Hepatocyte (in vitro differentiated cells): ENCODE data around the gene SUGCT. TPM values are rescaled to one million over a fixed set of nuclear protein-coding genes. Genes with fewer than 3 reads are reported as not detected.

ENCODE experiments used
- DNase-seq: peaks from one replicate; pipeline ENCODE4 v3.0.0-alpha.2; 2016; ENCODE audit warnings: low spot score
- H2AFZ ChIP-seq: fragments of 200-600 bp; sonication (generic); 2 replicates; pipeline ENCODE4 v1.6.0; 2016; ENCODE audit warnings: antibody characterized with exemption, mild to moderate bottlenecking
- H3K27ac ChIP-seq: fragments of 200-600 bp; sonication (generic); 2 replicates; pipeline ENCODE4 v1.5.1; 2016; ENCODE audit warnings: mild to moderate bottlenecking
- H3K27me3 ChIP-seq: fragments of 200-600 bp; sonication (generic); 2 replicates; pipeline ENCODE4 v1.6.1; 2016
- H3K36me3 ChIP-seq: fragments of 200-600 bp; sonication (generic); replicated peaks from 2 replicates; pipeline ENCODE4 v1.5.1; 2016; ENCODE audit warnings: low read depth; ENCODE audit not compliant: insufficient read depth
- H3K4me1 ChIP-seq: fragments of 200-600 bp; sonication (generic); 2 replicates; pipeline ENCODE4 v1.5.1; 2016; ENCODE audit warnings: mild to moderate bottlenecking, moderate library complexity; ENCODE audit not compliant: insufficient read depth
- H3K4me2 ChIP-seq: fragments of 200-600 bp; sonication (generic); 2 replicates; pipeline ENCODE4 v1.6.0; 2016
- H3K4me3 ChIP-seq: fragments of 200-600 bp; sonication (generic); 2 replicates; pipeline ENCODE4 v1.5.1; 2016; ENCODE audit warnings: mild to moderate bottlenecking
- H3K79me2 ChIP-seq: fragments of 200-600 bp; sonication (generic); 2 replicates; pipeline ENCODE4 v1.6.0; 2017; ENCODE audit warnings: mild to moderate bottlenecking
- H3K9me2 ChIP-seq: fragments of 200-600 bp; sonication (generic); replicated peaks from 2 replicates; pipeline ENCODE4 v1.6.0; 2017; ENCODE audit warnings: mild to moderate bottlenecking; ENCODE audit not compliant: insufficient read depth
- H3K9me3 ChIP-seq: fragments of 200-600 bp; sonication (generic); 2 replicates; pipeline ENCODE4 v1.5.1; 2016; ENCODE audit warnings: low read depth, mild to moderate bottlenecking
- H4K20me1 ChIP-seq: fragments of 200-600 bp; sonication (generic); 2 replicates; pipeline ENCODE4 v1.6.0; 2016; ENCODE audit warnings: mild to moderate bottlenecking; ENCODE audit not compliant: insufficient read depth, poor library complexity, severe bottlenecking
- CTCF ChIP-seq: fragments of 200-600 bp; sonication (generic); IDR thresholded peaks from 2 replicates; pipeline ENCODE4 v1.5.1; 2016; ENCODE audit warnings: antibody characterized with exemption, mild to moderate bottlenecking; ENCODE audit not compliant: poor library complexity
- EZH2 ChIP-seq: fragments of 200-600 bp; sonication (generic); IDR thresholded peaks from 2 replicates; pipeline ENCODE4 v1.6.1; 2016; ENCODE audit warnings: antibody characterized with exemption, mild to moderate bottlenecking, borderline replicate concordance
- EZH2phosphoT487 ChIP-seq: fragments of 200-600 bp; sonication (generic); IDR thresholded peaks from one replicate; pipeline ENCODE4 v1.6.1; 2018; ENCODE audit warnings: antibody characterized with exemption, mild to moderate bottlenecking, low read depth, moderate library complexity; ENCODE audit not compliant: unreplicated experiment, severe bottlenecking
- WGBS: methylation state at CpG from one replicate; pipeline ENCODE4 v1.1.6; 2016; ENCODE audit warnings: low lambda C conversion rate; ENCODE audit errors: missing lambda C conversion rate; 5-methylcytosine and 5-hydroxymethylcytosine counted together
- polyA plus RNA-seq: library from polyadenylated mRNA; unstranded; fragments of >200 nt; fragmentation: Nextera tagmentation; extraction: Ambion mirVana; gene quantifications from 2 replicates; pipeline ENCODE4 v1.2.1, GENCODE V29; 2016
- total RNA-seq: library from RNA; depleted of rRNA; stranded (reverse); fragments of >200 nt; gene quantifications from 2 replicates; pipeline ENCODE4 v1.2.3, GENCODE V29; 2014

Gene SUGCT
- total and polyA plus RNA-seq, 2 experiments from 2014 or later: 5.1 to 12.0 TPM

- H3K4me1 ChIP-seq: no peaks in the 10 kb centered on the region
- H2AFZ ChIP-seq: no peak overlapping the region
- DNase-seq: no peak
- no peaks in the 10 kb centered on the region for H3K9me2 ChIP-seq
- H3K9me3 ChIP-seq: no peaks in the 10 kb centered on the region
- no peaks in the 10 kb centered on the region for H3K36me3 ChIP-seq
- no peaks in the 10 kb centered on the region for H3K27me3 ChIP-seq
- TF ChIP-seq CTCF: no peak
- TF ChIP-seq EZH2: no peak
- TF ChIP-seq EZH2phosphoT487: no peak
- H3K4me2 ChIP-seq: no peak overlapping the region
- H3K79me2 ChIP-seq: no peaks in the 10 kb centered on the region
- H4K20me1 ChIP-seq: no peaks in the 10 kb centered on the region
- H3K27ac ChIP-seq: no peak overlapping the region
- WGBS: 86% methylated on average over 5 of the region's 5 CpGs
- no peak overlapping the region for H3K4me3 ChIP-seq
Observed at GRCh38 chr7:40583667-40584444, 449.1 kb downstream of the SUGCT start.

DNA sequence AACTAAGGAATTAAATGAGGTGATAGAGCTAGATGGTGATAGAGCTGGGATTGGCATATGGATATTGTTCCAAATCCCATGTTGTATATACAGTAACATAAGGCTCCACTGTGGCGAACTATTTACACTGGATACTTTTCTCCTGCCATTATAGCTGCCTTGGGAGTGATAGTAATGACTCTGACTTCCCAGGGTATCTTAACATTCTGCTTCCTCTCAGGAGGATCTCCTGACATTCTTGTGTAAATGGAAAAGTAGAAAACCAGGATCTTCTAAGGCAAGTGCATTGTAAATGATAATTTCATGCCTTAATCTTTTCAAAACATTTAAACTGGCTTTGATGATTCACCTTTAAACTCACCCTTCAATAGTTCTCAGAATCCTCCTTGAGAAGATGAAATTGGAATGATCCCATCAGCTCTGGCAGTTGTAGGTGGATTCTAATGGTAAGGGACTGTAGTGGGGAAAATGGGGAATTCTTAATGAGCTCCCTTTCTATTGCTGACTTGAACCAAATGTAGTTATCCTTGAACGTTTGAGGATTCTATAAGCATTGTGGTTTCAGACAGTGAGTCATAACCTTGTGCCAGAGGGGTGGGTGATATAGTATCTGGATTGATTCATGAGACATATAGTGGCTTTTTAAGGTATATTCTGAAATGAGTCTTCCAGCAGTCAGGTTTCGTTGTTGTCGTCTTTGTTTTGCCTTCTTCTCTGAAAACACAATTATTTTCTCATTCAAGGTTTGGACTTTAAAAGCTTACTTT lies 450.0 kb downstream of the SUGCT start:
- H3K79me2 ChIP-seq: no peaks in the 10 kb centered on the region
- whole genome bisulfite sequencing: 79% methylated on average over 4 of the region's 4 CpGs
- no peaks in the 10 kb centered on the region for H3K27me3 ChIP-seq
- TF ChIP-seq EZH2phosphoT487 (no peak), CTCF (no peak), EZH2 (no peak)
- no peak overlapping the region for H3K27ac ChIP-seq
- no peak overlapping the region for H3K4me2 ChIP-seq
- no peak overlapping the region for H2AFZ ChIP-seq
- no peaks in the 10 kb centered on the region for H3K9me2 ChIP-seq
- H4K20me1 ChIP-seq: no peaks in the 10 kb centered on the region
- no peaks in the 10 kb centered on the region for H3K36me3 ChIP-seq
- DNase-seq: no peak
- H3K4me1 ChIP-seq: no peaks in the 10 kb centered on the region
- no peak overlapping the region for H3K4me3 ChIP-seq
- no peaks in the 10 kb centered on the region for H3K9me3 ChIP-seq

DNA sequence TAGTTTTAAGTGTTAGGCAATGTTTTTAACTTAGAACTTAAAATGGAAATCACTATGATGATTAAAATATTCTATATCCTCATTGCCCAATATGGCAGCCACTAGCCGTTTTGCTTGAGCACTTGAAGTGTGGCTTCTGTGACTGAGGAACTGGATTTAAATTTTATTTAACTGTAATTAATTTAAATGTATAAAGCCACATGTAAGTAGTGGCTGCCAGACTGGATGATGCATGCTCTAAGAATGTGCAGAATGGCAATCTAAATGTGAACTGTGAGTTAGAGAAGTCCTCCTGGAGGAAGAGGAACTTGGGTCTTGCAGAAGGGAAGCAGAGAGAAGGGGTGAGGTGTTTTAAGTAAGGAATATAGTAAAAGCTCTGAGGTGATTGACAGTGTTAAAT lies 451.4 kb downstream of the SUGCT start:
- no peak for TF ChIP-seq CTCF
- TF ChIP-seq EZH2phosphoT487: no peak
- TF ChIP-seq EZH2: no peak

More for the DNA sequence above, 451.4 kb downstream of the SUGCT start:
- H4K20me1 ChIP-seq: no peaks in the 10 kb centered on the region
- DNase-seq: no peak
- H3K27ac ChIP-seq: no peak overlapping the region
- H3K36me3 ChIP-seq: no peaks in the 10 kb centered on the region
- H2AFZ ChIP-seq: no peak overlapping the region
- no peaks in the 10 kb centered on the region for H3K4me1 ChIP-seq
- H3K9me2 ChIP-seq: no peaks in the 10 kb centered on the region
- H3K4me2 ChIP-seq: no peak overlapping the region
- no peaks in the 10 kb centered on the region for H3K27me3 ChIP-seq
- no peaks in the 10 kb centered on the region for H3K79me2 ChIP-seq
- no peak overlapping the region for H3K4me3 ChIP-seq
- 92% methylated on average over 1 of the region's 1 CpG for WGBS
- no peaks in the 10 kb centered on the region for H3K9me3 ChIP-seq
